Gastrocnemius medialis (tissue), 4 donors: ENCODE measurements around the gene KISS1R.

Source experiments
- POLR2A ChIP-seq, 2 donors: fragments of 450-650 bp; IDR thresholded peaks; one replicate each; pipeline ENCODE4 v1.6.1; 2017; ENCODE audit warnings: antibody characterized with exemption in 2 of 2, mild to moderate bottlenecking in 2 of 2, moderate library complexity in 2 of 2
- TF ChIP-seq, protein P1 (sequence below), 5 experiments: fragments of 450-650 bp in 3 of 5; fragments of 200-600 bp in 2 of 5; sonication (generic) in 2 of 5; IDR thresholded peaks in 4 of 5; conservative IDR thresholded peaks in 1 of 5; 1 replicate in 4 of 5; 2 replicates in 1 of 5; pipeline ENCODE4 v1.5.1; 2016 to 2019; ENCODE audit warnings: antibody characterized with exemption in 5 of 5, mild to moderate bottlenecking in 3 of 5, moderate library complexity in 3 of 5

DNA sequence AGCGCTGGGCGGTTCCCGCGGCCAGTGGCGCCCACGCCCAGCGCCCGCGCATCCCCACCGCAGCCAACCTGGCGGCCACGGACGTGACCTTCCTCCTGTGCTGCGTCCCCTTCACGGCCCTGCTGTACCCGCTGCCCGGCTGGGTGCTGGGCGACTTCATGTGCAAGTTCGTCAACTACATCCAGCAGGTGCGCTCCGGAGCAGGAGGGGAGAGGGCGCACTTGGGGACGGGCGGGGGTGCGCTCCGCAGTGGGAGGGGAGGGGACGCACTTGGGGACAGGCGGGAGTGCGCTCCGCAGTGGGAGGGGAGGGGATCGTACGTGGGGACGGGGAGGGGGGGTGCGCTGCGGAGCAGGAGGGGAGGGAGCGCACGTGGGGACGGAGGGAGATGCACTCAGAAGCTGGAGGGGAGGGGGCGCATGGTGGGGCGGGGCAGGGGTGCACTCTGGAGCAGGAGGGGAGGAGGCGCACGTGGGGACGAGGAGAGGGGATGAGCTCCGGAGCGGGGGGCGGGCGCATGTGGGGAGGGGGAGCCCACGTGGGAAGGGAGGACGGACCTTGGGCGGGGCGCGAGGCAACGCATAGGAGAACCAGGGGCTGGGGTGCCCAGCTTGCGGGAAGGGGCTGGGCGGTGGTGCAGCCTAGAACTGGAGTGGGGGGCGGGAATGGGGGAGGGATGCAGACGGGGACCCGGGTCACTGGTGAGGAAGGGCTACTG lies 1.5 kb downstream of the KISS1R start:
- TF ChIP-seq, protein P1, sequence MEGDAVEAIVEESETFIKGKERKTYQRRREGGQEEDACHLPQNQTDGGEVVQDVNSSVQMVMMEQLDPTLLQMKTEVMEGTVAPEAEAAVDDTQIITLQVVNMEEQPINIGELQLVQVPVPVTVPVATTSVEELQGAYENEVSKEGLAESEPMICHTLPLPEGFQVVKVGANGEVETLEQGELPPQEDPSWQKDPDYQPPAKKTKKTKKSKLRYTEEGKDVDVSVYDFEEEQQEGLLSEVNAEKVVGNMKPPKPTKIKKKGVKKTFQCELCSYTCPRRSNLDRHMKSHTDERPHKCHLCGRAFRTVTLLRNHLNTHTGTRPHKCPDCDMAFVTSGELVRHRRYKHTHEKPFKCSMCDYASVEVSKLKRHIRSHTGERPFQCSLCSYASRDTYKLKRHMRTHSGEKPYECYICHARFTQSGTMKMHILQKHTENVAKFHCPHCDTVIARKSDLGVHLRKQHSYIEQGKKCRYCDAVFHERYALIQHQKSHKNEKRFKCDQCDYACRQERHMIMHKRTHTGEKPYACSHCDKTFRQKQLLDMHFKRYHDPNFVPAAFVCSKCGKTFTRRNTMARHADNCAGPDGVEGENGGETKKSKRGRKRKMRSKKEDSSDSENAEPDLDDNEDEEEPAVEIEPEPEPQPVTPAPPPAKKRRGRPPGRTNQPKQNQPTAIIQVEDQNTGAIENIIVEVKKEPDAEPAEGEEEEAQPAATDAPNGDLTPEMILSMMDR (IDR thresholded peaks at IDR 0.05 in 4 of 5, conservative IDR thresholded peaks at IDR 0.05 in 1 of 5): no peak
- no peak for TF ChIP-seq POLR2A (IDR thresholded peaks at IDR 0.05)
